NCI-H187 (cell line): Measurements from ENCODE around the gene MUL1.

Source experiments
- DNase-seq, 2 experiments: peaks; one replicate each; lab custom pipeline; 2025; lab: John Stamatoyannopoulos, UW

MUL1 gene

GRCh38 chr1:20470194-20470593, 37.8 kb downstream of the MUL1 start:
- DNase-seq = no peak

GRCh38 chr1:20469406-20470076, 38.4 kb downstream of the MUL1 start:
- DNase-seq = no peak

- no peak for DNase-seq
Measured at GRCh38 chr1:20466273-20466672, 41.7 kb downstream of the MUL1 start.

GRCh38 chr1:20465187-20465586, 42.8 kb downstream of the MUL1 start:
- DNase-seq = no peak

GRCh38 chr1:20463502-20463901, 44.4 kb downstream of the MUL1 start:
- no peak for DNase-seq

- DNase-seq = no peak
Measured at GRCh38 chr1:20462397-20462796, 45.6 kb downstream of the MUL1 start.

DNA sequence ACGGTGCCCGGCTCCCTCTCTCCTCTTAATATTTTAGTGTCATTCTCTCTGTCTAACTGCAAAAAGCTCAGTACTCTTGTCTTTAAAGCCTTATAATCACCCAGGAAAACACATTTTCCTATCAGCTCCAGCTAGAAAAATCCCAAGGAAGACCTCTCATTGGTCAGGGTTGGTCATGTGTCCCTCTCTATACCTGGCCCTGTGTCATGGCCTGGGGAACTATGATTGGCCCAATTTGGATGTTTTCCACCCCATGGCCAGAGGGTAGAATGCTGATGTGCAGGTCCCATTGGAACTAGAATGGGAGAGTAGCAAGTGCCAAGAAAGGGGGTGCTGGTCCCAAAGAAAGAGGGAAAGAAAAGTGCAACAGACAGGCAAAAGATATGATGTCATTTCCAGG, 49.2 kb downstream of the MUL1 start:
- DNase-seq = no peak

DNA sequence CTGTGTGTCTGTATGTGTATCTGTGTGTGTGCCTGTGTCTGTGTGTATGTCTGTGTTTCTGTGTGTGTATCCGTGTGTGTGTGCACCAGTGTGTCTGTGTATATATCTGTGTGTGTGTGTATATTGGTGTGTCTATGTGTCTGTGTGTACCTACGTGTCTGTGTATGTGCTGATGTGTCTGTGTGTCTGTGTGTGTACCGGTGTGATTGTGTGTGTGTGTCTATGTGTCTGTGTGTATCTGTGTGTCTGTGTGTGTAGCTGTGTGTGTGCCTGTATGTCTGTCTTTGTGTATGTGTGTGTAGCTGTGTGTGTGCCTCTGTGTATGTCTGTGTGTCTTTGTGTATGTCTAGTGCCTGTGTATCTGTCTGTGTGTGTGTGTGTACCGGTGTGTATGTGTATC, 53.9 kb downstream of the MUL1 start:
- no peak for DNase-seq

- DNase-seq = no peak
Measured at GRCh38 chr1:20449735-20450311, 58.1 kb downstream of the MUL1 start.
